CD4-positive, alpha-beta T cell treated with Interleukin-15 for 4 hours (primary cell): ENCODE data around the gene ADCYAP1.

ENCODE experiments used
- DNase-seq: peaks from one replicate; pipeline ENCODE4 v3.0.0-alpha.2; 2020; ENCODE audit warnings: low spot score

The ADCYAP1 gene

GRCh38 chr18:910247-910646, 5.6 kb downstream of the ADCYAP1 start:
- no peak for DNase-seq

DNA sequence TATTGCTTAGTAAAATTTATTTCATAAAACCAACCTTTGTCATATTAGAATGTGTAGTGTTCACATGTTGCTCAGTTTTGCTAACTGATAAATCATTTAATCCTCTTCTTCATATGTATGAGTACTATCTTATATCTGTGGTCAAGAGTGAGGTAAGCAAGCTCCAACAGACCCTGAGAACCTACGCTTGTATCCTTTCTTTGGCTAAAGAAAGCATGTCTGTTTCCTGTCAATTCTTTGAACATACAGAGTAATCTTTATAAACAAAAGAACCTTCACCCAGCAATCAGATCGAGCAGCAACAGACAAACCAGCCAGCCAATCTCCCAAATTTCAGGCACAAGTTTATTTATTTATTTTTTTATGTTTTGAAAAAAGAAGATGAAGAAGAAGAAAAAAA, 6.4 kb downstream of the ADCYAP1 start:
- no peak for DNase-seq

DNA sequence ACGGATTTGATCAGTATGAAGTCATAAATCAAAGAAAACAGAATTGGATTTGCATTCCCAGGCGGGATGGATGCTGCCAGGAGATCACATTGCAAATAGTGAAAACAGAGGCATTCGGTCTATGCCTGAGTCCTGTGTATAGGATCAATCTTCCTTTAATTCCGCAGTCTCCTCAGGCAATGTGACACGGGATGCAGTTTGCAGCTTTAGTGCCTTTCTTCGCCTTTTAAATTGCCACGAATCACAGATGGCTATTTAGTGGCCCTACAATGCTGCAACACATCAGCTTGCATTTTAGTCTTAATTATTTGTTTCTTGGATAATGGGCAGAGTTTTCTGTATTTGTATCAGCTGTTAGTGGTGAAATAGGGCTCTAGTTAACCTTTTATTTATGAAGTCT, 6.8 kb downstream of the ADCYAP1 start:
- DNase-seq: no peak

DNA sequence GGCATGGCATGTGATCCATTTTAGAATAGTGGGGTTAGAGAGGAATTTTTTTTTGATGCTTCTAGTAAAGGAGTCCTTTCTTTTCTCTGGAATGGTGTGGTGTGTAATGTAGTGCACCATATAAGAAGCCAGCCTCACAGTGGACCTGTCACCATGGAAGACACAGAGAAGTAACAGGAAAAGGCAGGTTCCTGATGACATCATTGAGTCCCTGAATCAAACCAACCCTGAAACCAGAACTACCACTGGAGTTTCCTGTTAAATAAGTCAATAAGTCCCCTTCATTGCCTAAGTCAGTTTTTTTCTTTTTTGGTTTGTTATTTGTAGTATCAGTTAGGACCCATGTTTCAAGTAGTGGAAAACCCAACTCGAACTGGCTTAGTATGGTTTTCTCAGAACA, 11.9 kb downstream of the ADCYAP1 start:
- DNase-seq: no peak

DNA sequence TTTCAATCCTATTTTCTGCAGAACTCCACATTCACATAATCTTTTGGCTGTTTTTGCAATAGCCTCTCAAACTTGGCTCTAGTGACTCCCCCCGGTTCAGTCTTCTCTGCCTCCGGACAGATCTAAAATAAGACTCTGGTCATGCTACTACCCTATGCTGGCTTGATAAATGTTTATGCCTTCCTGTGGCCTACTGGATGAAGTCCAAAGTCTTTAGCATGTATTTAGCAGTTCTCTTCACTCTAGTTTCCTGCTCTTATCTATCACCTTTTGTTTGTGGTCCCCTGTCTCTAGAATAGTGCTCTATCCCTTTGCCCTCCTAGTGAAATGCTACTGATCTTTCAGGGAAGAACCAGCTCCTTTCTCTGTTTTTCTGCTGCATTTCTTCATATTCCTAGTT, 14.4 kb downstream of the ADCYAP1 start:
- DNase-seq: no peak

DNA sequence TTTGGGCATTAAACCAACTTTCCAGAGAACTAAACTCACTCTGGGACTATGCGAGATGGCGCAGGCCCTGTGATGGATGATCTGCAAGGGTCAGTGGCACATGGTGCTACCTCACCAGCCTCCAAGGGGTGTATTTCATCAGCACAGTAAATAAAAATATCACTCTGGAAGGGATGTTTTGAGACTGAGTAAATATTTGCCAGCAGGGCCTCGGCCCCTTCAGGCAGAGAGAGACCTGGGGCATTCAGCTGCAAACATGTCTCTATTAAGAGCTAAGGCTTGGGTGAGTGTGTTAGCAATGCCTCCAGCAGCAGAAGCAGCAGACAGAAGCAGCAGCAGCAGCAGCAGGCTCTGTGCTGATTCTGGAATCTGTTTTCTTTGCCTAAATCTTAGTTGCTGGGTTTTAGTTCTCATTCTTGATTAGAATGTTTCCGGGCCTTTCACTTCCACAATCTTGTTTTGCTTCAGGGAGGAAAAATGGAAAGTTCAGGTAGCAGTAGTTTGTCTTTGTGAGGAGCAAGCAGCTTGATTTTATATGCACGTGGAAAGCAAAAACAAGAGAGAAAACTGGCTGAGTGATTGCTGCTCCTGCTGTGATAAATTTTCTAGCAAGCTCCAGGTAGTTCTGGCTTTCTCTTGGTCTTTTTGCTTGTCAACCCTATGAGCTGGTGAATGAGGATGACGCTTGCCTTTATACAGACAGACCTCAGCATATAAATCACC, 18.6 kb downstream of the ADCYAP1 start:
- no peak for DNase-seq

GRCh38 chr18:924987-925386, 20.3 kb downstream of the ADCYAP1 start:
- no peak for DNase-seq

DNA sequence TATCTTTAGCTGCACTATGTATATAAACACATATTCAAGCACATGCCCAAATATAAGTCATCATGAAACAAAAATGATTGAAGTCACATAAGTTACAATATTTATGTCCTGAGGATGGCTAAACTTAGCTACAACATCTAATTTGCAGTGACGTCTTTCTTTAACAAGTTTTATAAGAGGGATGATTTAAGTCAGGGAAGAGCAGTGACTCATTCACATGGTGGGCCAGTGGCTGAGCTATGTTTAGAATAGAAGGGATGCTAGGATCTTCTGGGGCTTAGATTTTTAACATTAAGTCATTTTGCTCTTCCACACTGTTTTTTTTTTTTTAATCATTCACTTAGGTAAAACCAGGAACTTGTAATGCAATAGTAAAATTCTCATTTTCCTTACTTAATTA, 22.3 kb downstream of the ADCYAP1 start:
- DNase-seq: no peak

DNA sequence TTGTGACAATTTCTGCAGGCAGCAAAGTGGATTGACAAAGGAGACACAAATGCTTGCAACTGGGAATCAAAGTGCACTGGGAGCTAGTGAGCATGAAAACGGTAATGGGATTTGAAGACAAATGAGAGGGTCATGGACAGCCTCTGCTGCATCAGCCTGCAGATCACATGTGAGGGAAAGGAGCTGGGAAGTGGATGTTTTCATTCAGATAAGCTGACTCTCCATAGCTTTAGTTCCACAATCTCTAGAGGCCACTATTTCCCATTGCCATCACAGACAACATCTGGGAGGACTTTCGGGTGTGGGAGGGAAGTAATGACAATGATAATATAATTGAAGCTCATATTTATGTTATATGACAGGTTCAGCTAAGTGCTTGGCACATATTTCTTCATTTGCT, 28.4 kb downstream of the ADCYAP1 start:
- DNase-seq: no peak

DNA sequence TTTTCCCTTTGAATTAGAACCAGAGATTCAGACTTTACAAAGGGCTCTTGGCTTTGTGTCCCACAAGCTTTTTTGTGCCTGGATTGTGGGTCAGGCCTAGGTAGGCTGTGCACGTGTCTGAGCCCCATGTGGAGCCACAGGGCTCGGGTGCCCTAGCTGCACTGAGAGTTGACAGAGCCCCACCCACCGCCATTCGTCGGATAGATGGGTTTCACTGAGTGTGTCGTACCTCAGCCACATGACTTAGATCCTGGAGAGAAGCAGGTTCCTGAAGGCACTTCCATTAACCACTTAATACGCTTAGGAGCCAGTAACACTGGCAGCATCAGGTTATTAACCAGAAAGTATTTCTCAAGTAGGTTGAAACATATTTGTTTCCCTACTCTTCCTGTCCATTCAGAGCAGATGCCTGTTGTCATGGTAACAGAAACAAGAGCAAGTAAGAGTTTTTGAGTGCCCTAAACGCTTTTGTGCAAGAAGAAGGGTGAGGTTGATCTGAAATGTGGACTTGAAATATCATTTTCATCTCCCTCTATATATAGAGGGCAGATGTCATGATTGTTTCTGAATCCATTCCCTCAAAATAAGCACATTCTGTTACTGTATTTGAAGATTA, 30.0 kb downstream of the ADCYAP1 start:
- no peak for DNase-seq

DNA sequence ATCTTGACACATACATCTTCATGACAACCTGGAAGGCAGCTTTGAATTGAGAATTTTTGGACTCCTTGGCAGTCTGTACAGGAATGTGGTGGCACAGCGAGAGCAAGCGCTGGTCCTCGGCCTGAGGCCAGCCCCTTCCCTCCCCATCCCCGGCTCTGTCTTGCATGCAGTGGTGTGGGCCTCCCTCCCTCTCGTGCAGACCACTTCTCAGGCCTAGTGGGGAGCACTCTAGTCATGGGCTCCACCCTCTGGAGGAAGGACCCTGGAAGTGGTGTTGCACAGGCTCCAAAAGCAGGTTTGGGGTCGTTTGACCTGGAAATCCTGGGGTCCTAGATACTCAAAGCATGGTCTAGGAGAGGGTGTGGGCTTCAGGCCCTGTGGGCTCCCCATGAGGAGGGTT, 32.3 kb downstream of the ADCYAP1 start:
- DNase-seq: no peak

DNA sequence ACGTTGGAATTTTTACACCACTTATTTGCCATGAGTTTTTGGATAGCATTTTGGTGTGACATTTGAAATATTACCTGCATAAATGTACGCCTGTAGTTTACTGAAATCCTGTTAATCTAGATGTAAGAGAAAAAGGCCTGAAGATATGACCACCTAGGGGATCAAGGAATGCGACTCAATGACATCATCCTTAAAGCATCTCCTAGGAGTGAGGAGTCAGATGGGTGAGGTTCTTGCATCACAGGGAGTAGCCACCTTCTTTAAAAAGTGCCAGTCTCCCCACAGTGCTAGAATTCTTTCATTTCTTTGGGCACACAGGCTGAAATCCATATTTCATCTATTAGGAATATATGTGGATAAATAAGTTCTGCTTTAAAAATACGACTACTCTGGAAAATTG, 34.5 kb downstream of the ADCYAP1 start:
- no peak for DNase-seq

- DNase-seq: no peak
These were observed 35.3 kb downstream of the ADCYAP1 start for GRCh38 chr18:939958-940357.

- DNase-seq: no peak
These were observed 36.7 kb downstream of the ADCYAP1 start for GRCh38 chr18:941331-941730.

GRCh38 chr18:944440-944839, 39.8 kb downstream of the ADCYAP1 start:
- DNase-seq: no peak

DNA sequence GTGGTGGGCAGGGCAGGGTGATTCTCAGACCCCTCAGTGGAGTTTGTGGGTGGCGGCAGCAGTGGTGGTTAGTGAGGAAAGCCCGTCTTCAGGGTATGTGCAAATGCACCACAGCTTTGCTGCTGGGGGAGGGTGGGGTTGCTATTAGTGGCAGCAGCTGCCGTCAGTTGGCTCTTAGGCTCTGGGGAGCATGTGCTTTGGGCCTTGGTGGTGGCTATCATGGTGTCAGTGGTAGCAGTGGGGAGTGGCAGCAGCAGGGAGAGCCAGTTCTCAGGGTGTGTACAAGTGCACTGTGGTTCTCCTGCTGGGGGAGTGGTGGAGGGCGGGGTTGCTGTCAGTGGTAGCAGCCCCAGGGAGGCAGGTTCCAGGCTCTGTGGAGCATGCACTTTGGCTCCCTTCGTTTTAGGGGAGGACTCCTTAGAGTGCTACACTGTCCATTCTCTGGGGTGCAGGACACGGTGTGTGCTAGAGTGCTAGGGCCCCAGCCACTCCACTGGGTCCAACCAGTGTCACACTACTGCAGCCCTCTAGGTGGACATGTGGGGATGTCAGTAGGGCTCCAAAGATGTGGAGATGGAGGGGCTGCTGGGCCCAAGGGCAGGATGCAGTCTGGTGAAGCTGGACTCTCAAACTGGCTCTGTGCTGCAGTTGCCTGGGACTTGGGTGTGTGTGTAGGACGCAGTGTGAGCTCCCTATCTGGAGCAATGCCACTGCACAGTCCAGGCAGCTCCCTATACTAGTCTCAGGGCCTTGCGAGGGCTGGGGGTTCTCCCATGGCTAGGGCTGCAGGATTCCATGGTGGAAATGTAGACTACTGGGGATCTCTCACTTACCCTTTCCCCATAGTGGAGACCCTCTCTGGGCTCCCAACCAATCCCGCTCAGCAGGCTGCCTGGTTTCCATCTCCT, 45.3 kb downstream of the ADCYAP1 start:
- DNase-seq: no peak

- no peak for DNase-seq
These were observed 46.3 kb downstream of the ADCYAP1 start for GRCh38 chr18:950882-951495.

- DNase-seq: no peak
These were observed 50.9 kb downstream of the ADCYAP1 start for GRCh38 chr18:955384-956066.

- DNase-seq: no peak
These were observed 53.2 kb downstream of the ADCYAP1 start for GRCh38 chr18:957829-958228.

DNA sequence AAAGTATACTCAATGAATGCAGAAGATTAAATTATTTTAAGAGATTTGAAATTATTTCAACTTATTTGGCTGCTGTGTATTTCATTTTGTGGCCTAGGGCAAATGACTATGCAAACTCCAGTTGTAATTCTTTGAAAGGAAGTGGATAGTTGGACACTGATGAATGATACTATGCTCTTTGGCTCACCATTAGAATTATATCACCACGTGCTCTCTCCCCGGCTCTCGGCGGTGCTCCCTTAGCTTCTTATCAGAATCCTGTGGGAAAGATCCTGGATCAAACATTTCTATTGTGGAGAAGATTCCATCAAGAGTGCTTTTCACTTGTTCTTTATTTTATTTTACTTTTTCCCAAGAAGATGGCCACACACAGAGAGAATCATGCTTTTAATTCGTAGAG, 55.2 kb downstream of the ADCYAP1 start:
- DNase-seq: no peak
